HepG2 (cell line): ENCODE results near the gene CDKL2. TPM values are rescaled to one million over a fixed set of nuclear protein-coding genes. Genes with fewer than 3 reads are reported as not detected.

Experiments
- ATAC-seq: fragments of 200-7000 bp; cut with Tn5 transposase; 3 replicates; pipeline ENCODE4 v1.9.1; 2020; ENCODE audit warnings: mild to moderate bottlenecking, moderate library complexity
- BruUV-seq: library from RNA; stranded (reverse); fragments of 400-500 nt; replicated peaks from 2 replicates; lab custom pipeline; 2021; lab: Mats Ljungman, UMichigan
- CTCF ChIA-PET: fragments of 300-600 bp; formaldehyde crosslinking; extraction: SDS; loops from one replicate; lab custom pipeline; 2021; ENCODE audit warnings: low total read pairs, inconsistent platforms, low intra/inter-chr PET ratio; lab: Yijun Ruan, JAX
- POLR2A ChIA-PET: fragments of 350-600 bp; sonication (Branson Sonifier 250); formaldehyde crosslinking; loops from one replicate; lab custom pipeline; 2020; ENCODE audit warnings: antibody characterized with exemption, inconsistent platforms; lab: Yijun Ruan, JAX
- DNase-seq: peaks from one replicate; pipeline ENCODE4 v3.0.0-alpha.2; 2015; ENCODE audit warnings: low spot score
- FAIRE-seq: peaks from 3 replicates; lab custom pipeline; 2011; peaks lifted over from hg19 to GRCh38; lab: Jason Lieb, UNC
- H2AFZ ChIP-seq: one replicate; pipeline ENCODE4 v1.6.1; 2011; ENCODE audit warnings: low read length, inconsistent platforms
- H3K27ac ChIP-seq: fragments of 300-600 bp; 3 replicates; pipeline ENCODE4 v1.8.0; 2011; ENCODE audit warnings: mixed run types, mild to moderate bottlenecking, mixed read lengths, low read length, inconsistent platforms; ENCODE audit not compliant: insufficient read depth; ENCODE audit errors: extremely low read length
- H3K27me3 ChIP-seq, 2 experiments: fragments of 200-600 bp in 1 of 2; 2 replicates in 1 of 2; 3 replicates in 1 of 2; pipeline versions ENCODE4 v1.6.0 to v1.8.0; 2011; ENCODE audit warnings: low read length in 2 of 2, mild to moderate bottlenecking in 2 of 2, moderate library complexity in 2 of 2, inconsistent platforms in 1 of 2; ENCODE audit not compliant: insufficient read depth in 2 of 2, control insufficient read depth in 1 of 2
- H3K36me3 ChIP-seq, 2 experiments: fragments of 200-600 bp in 1 of 2; replicated peaks in 1 of 2; 2 replicates in 1 of 2; 3 replicates in 1 of 2; pipeline versions ENCODE4 v1.5.1 to v1.8.0; 2011; ENCODE audit warnings: low read length in 2 of 2, inconsistent platforms in 1 of 2; ENCODE audit not compliant: insufficient read depth in 2 of 2, control insufficient read depth in 1 of 2
- H3K4me1 ChIP-seq: 2 replicates; pipeline ENCODE4 v1.5.1; 2012; ENCODE audit warnings: low read length, inconsistent platforms; ENCODE audit not compliant: insufficient read depth
- H3K4me2 ChIP-seq: 2 replicates; pipeline ENCODE4 v1.6.0; 2011; ENCODE audit warnings: low read depth, low read length, inconsistent platforms
- H3K4me3 ChIP-seq, 3 experiments: fragments of 200-600 bp in 1 of 3; sonication (generic), shearing (Covaris generic) in 1 of 3; replicated peaks in 1 of 3; 2 replicates each; pipeline ENCODE4 v1.5.1; 2011 to 2016; ENCODE audit warnings: low read length in 3 of 3, inconsistent platforms in 2 of 3, low read depth in 2 of 3, mild to moderate bottlenecking in 2 of 3, control low read depth in 1 of 3, mixed read lengths in 1 of 3; ENCODE audit not compliant: insufficient read depth in 1 of 3
- H3K79me2 ChIP-seq: one replicate; pipeline ENCODE4 v1.6.1; 2011; ENCODE audit warnings: low read length, inconsistent platforms; ENCODE audit not compliant: insufficient read depth
- H3K9ac ChIP-seq: 2 replicates; pipeline ENCODE4 v1.6.0; 2011; ENCODE audit warnings: mild to moderate bottlenecking, low read depth, low read length, inconsistent platforms; ENCODE audit not compliant: insufficient read depth
- H3K9me3 ChIP-seq: 2 replicates; pipeline ENCODE4 v1.5.1; 2012; ENCODE audit warnings: mild to moderate bottlenecking, low read length
- H4K20me1 ChIP-seq: 2 replicates; pipeline ENCODE4 v1.6.0; 2011; ENCODE audit warnings: inconsistent platforms, mild to moderate bottlenecking, low read length, moderate library complexity; ENCODE audit not compliant: insufficient read depth
- EZH2 ChIP-seq: conservative IDR thresholded peaks from 2 replicates; pipeline ENCODE4 v1.6.1; 2012; ENCODE audit warnings: mild to moderate bottlenecking, low read depth, low read length, moderate library complexity
- GZF1 ChIP-seq: sonication (generic); formaldehyde crosslinking; IDR thresholded peaks from 2 replicates; pipeline ENCODE4 v1.5.1; 2020; ENCODE audit warnings: mild to moderate bottlenecking, missing genetic modification reagents
- HNRNPK ChIP-seq: fragments of 200-400 bp; formaldehyde crosslinking; IDR thresholded peaks from 2 replicates; pipeline ENCODE4 v1.6.1; 2018; ENCODE audit warnings: low read length, low read depth, moderate library complexity, mild to moderate bottlenecking; ENCODE audit not compliant: poor library complexity, severe bottlenecking
- MEIS2 ChIP-seq: sonication (generic); formaldehyde crosslinking; IDR thresholded peaks from 2 replicates; pipeline ENCODE4 v1.9.0; 2021; ENCODE audit warnings: mild to moderate bottlenecking, missing genetic modification reagents
- MIER3 ChIP-seq: IDR thresholded peaks from 2 replicates; pipeline ENCODE4 v1.6.1; 2016; ENCODE audit warnings: missing compliant biosample characterization, borderline replicate concordance
- TBP ChIP-seq: sonication (generic); formaldehyde crosslinking; IDR thresholded peaks from 2 replicates; pipeline ENCODE4 v1.5.0; 2020; ENCODE audit warnings: missing genetic modification reagents
- TFDP1 ChIP-seq: IDR thresholded peaks from 2 replicates; pipeline ENCODE4 v1.6.1; 2016; ENCODE audit warnings: missing compliant biosample characterization, missing genetic modification reagents, borderline replicate concordance
- ZBTB21 ChIP-seq: sonication (generic); formaldehyde crosslinking; IDR thresholded peaks from 2 replicates; pipeline ENCODE4 v1.4.0; 2020; ENCODE audit warnings: missing genetic modification reagents
- ZFY ChIP-seq: sonication (generic); formaldehyde crosslinking; IDR thresholded peaks from 2 replicates; pipeline ENCODE4 v1.4.0; 2020; ENCODE audit warnings: missing genetic modification reagents
- ZNF20 ChIP-seq: sonication (generic); formaldehyde crosslinking; IDR thresholded peaks from 2 replicates; pipeline ENCODE4 v1.4.0; 2020; ENCODE audit warnings: mild to moderate bottlenecking, moderate library complexity, missing genetic modification reagents
- ZNF362 ChIP-seq: sonication (generic); formaldehyde crosslinking; IDR thresholded peaks from 2 replicates; pipeline ENCODE4 v1.4.0; 2020; ENCODE audit warnings: missing genetic modification reagents, mild to moderate bottlenecking, borderline replicate concordance
- ZNF530 ChIP-seq: sonication (generic); formaldehyde crosslinking; IDR thresholded peaks from 2 replicates; pipeline ENCODE4 v1.5.0; 2020; ENCODE audit warnings: low read depth, mild to moderate bottlenecking, missing genetic modification reagents
- ZNF605 ChIP-seq: sonication (generic); formaldehyde crosslinking; IDR thresholded peaks from 2 replicates; pipeline ENCODE4 v1.8.0; 2022; ENCODE audit warnings: mild to moderate bottlenecking, missing genetic modification reagents
- ZNF816 ChIP-seq: sonication (generic); formaldehyde crosslinking; IDR thresholded peaks from 2 replicates; pipeline ENCODE4 v1.8.0; 2022; ENCODE audit warnings: missing genetic modification reagents, mild to moderate bottlenecking, borderline replicate concordance
- WGBS: methylation state at CpG from one replicate; pipeline ENCODE4 v1.1.6; 2017; ENCODE audit warnings: low lambda C conversion rate; 5-methylcytosine and 5-hydroxymethylcytosine counted together
- in situ Hi-C: cut with HindIII; loops from 2 replicates; pipeline ENCODE4 v1.10.0; 2017; ENCODE audit warnings: low pct_unique_long_range_greater_than_20kb; ENCODE audit not compliant: extremely low pct_ligation_motif_present
- intact Hi-C: fragments of 100-400 bp; cut with micrococcal nuclease; formaldehyde crosslinking; loops from one replicate; pipeline ENCODE4 v1.10.0; 2022; ENCODE audit not compliant: unreplicated experiment
- polyA plus RNA-seq, 8 experiments: library from polyadenylated mRNA; depleted of rRNA in 3 of 8; stranded (reverse) in 7 of 8; unstranded in 1 of 8; fragments of >200 nt; fragmentation: Illumina TruSeq in 4 of 8; extraction: Trizol in 4 of 8; gene quantifications; 2 replicates each; pipeline versions ENCODE4 v1.2.1 to v1.2.3, GENCODE V29; 2011 to 2016; ENCODE audit warnings: low read depth in 4 of 8, missing spikeins in 1 of 8, mixed read lengths in 1 of 8; ENCODE audit not compliant: insufficient read depth in 1 of 8
- total RNA-seq, 5 experiments: library from RNA; depleted of rRNA; stranded (reverse); fragments of >200 nt; fragmentation: Illumina TruSeq; extraction: Trizol; gene quantifications; 2 replicates each; pipeline ENCODE4 v1.2.3, GENCODE V29; 2016; ENCODE audit warnings: low read depth in 1 of 5
- TF ChIP-seq, protein P1 (sequence below), 2 experiments: sonication (generic) in 1 of 2; formaldehyde crosslinking in 1 of 2; IDR thresholded peaks; 2 replicates each; pipeline versions ENCODE4 v1.6.1 to v1.9.0; 2014 to 2022; ENCODE audit warnings: antibody characterized with exemption in 1 of 2, borderline replicate concordance in 1 of 2, inconsistent platforms in 1 of 2, low read depth in 1 of 2, missing genetic modification reagents in 1 of 2

CDKL2 gene
- total and polyA plus RNA-seq, 2 of the 13 experiments (the other 11 are each of a cell fraction or from before 2014, with no cell fraction given) = not detected

DNA sequence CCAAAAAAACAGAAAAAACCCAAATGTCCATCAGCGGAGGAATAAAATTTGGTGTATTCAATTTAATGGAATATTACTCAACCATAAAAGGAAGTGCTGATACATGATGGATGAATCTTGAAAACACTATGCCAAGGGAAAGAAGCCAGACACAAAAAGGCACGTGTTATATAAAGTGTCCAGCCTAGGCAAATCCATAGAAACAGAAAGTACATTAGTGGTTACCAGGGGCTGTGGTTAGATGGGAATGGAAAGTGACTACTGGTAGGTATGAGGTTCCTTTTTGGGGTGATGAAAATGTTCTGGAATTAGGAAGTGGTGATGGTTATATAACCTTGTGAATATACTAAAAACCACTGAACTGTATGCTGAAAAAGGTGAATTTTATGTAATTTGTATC lies 3.5 kb upstream of the CDKL2 start:
- Histone ChIP-seq H3K9me3 (no peaks in the 10 kb centered on the region), H2AFZ (no peak overlapping the region), H3K4me2 (no peak overlapping the region), H3K79me2 (no peaks in the 10 kb centered on the region), H3K36me3 (no peaks in the 10 kb centered on the region), H3K9ac (no peak overlapping the region), H3K4me3 (no peak overlapping the region), H3K27me3 (no peaks in the 10 kb centered on the region; a peak in 1 of 5 replicates), H4K20me1 (no peaks in the 10 kb centered on the region), H3K27ac (no peak overlapping the region), H3K4me1 (peaks cover 6% of the 10 kb centered on the region; the same call in 1 of the 2 replicates)
- DNase-seq (no peak), FAIRE-seq (no peak), ATAC-seq (no peak)
- BruUV-seq = no TSS peak
- intact Hi-C loops (no loop called here), in situ Hi-C loops (no loop called here)
- WGBS = 52% methylated on average over 2 of the region's 2 CpGs
- ChIA-PET CTCF (no interaction called here), POLR2A (no interaction called here)
- TF ChIP-seq ZNF20 (CRISPR knock-in tag) (no peak), ZBTB21 (CRISPR knock-in tag) (no peak), TBP (CRISPR knock-in tag) (no peak), GZF1 (no peak), ZNF605 (CRISPR knock-in tag) (no peak), MEIS2 (no peak), ZNF816 (CRISPR knock-in tag) (no peak), EZH2 (no peak), ZFY (CRISPR knock-in tag) (no peak), ZNF362 (CRISPR knock-in tag) (no peak), HNRNPK (no peak), ZNF530 (no peak), MIER3 (no peak), TFDP1 (CRISPR knock-in tag) (no peak)
- TF ChIP-seq, protein P1, sequence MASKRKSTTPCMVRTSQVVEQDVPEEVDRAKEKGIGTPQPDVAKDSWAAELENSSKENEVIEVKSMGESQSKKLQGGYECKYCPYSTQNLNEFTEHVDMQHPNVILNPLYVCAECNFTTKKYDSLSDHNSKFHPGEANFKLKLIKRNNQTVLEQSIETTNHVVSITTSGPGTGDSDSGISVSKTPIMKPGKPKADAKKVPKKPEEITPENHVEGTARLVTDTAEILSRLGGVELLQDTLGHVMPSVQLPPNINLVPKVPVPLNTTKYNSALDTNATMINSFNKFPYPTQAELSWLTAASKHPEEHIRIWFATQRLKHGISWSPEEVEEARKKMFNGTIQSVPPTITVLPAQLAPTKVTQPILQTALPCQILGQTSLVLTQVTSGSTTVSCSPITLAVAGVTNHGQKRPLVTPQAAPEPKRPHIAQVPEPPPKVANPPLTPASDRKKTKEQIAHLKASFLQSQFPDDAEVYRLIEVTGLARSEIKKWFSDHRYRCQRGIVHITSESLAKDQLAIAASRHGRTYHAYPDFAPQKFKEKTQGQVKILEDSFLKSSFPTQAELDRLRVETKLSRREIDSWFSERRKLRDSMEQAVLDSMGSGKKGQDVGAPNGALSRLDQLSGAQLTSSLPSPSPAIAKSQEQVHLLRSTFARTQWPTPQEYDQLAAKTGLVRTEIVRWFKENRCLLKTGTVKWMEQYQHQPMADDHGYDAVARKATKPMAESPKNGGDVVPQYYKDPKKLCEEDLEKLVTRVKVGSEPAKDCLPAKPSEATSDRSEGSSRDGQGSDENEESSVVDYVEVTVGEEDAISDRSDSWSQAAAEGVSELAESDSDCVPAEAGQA (IDR thresholded peaks at IDR 0.05; ENCODE audit: low read depth) = no peak
- TF ChIP-seq, protein P1 (CRISPR knock-in tag; IDR thresholded peaks at IDR 0.05; ENCODE audit: borderline replicate concordance) = no peak
